Measurements from ENCODE around the gene METTL25.

The METTL25 gene

DNA sequence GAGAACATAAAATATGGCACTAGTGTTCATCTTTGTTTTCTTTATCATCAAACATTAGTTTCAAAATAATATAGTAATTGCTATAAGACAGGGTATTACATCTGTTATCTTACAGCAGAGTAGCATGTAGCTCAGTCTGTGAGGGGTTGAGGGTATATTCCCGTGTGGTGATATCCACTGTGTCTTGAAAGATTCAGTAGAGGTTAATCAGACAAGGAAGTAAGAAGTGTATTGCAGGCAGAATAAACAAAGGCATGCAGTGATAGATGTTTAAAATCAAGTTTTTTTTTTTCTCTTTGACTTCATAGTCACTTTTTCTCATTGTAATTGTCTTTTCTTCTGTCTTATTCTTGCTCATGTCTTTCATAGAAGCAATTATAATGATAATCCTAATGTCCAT, 48.3 kb downstream of the METTL25 start:
- no peak for DNase-seq

- no peak for DNase-seq
Measured at GRCh38 chr12:82407481-82407880, 49.2 kb downstream of the METTL25 start.

DNA sequence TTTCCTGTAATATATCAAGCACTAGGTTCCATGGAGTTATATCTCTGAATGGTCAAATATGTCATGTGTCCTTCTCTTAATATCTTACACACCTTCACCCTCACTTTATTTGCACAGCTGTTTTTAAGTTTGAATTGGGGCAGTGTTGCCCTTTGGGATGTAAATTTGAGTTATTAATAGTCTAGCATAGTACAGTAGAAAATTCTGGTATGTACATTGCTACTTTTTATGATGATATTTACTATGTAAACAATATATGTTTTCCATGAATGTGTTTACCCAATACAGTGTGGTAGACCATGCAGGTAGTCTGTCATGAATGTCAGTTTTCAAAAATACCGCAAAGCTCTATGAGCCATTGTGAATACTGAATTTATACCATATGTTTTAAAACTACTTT, 50.5 kb downstream of the METTL25 start:
- no peak for DNase-seq

GRCh38 chr12:82411546-82412230, 53.4 kb downstream of the METTL25 start:
- DNase-seq: no peak

- DNase-seq: no peak
Measured at GRCh38 chr12:82412246-82412645, 53.9 kb downstream of the METTL25 start.

DNA sequence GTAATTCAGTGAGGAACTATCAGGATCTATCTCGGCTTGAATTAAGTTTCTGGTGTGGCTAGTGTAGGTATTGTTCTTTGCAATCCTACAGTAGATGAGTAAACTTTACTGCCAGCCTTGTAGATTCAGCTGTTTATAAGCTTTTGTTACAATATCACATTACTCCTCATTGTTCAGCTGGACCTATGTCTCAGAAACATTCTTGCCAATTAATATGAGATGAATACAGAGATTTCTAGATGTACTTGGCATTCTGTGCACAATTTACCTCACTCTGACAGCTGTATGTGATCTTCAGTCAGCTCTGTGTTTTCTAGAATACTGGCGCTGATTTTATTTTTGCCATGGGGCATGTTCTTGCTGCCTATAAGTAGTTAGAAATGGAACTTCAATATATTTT, 55.7 kb downstream of the METTL25 start:
- no peak for DNase-seq

DNA sequence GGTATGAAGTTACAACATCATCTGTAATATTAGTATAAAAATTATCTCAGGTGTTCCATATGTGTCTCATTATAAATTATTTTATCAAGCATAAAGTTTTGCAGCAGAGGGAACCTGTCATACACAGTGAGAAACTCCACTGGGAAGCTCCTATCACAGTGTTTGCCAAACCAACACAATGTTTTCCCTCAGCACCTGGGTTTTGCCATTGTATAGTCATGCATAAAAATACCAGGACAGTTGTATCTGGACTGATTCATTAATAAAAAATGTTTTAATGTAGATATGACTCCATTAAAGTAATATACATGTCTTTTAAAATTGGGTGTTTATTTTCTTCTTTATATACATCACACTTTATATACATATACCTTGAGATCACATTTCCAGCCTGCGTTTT, 56.6 kb downstream of the METTL25 start:
- DNase-seq: no peak

DNA sequence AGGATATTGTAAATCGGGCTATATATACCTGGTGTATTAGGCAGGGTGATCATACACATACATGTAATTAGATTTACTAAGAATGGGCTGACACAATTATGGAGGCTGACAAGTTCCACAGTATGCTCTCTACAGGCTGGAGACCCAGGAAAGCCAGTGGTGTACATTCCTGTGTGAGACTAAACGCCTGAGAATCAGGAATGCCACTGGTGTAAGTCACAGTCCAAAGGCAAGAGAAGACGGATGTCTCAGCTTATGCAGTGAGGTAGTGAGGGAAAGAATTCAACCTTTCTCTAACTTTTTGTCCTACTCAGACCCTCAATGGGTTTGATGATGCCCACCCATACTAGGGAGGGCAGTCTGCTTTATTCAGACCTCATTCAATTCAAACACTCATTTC, 57.1 kb downstream of the METTL25 start:
- no peak for DNase-seq

- DNase-seq: no peak
Measured at GRCh38 chr12:82425241-82425640, 66.9 kb downstream of the METTL25 start.

- no peak for DNase-seq
Measured at GRCh38 chr12:82426081-82426480, 67.8 kb downstream of the METTL25 start.

GRCh38 chr12:82426586-82426985, 68.3 kb downstream of the METTL25 start:
- no peak for DNase-seq

DNA sequence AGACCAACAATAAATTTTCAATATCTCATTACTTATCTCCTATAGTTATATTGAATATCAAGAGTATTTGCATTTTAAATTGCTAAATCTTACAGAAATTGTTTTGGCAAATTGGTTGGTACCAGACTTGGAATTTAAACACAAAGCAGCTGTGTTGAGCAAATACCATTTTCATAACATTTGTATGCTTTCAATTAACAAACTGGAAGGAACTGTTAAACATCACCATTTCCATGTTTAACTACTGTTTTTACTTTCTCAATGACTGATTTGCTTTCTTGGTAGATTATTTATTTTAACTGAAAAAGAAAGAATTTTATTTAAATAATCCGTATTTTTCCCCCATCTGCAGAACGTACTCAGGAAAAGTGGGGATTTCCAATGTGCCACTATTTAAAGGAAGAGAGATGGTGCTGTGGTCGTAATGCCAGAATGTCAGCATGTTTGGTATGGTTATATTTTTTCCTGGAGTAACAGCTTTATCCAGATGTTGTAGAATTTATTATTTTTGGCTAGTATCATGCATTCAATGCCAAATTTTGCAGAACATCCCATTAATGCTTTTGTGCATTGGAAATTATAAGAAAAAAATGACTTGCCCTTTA, 72.3 kb downstream of the METTL25 start:
- DNase-seq: no peak

GRCh38 chr12:82434392-82434911, 76.1 kb downstream of the METTL25 start:
- DNase-seq: no peak

- no peak for DNase-seq
Measured at GRCh38 chr12:82436354-82436753, 78.0 kb downstream of the METTL25 start.

DNA sequence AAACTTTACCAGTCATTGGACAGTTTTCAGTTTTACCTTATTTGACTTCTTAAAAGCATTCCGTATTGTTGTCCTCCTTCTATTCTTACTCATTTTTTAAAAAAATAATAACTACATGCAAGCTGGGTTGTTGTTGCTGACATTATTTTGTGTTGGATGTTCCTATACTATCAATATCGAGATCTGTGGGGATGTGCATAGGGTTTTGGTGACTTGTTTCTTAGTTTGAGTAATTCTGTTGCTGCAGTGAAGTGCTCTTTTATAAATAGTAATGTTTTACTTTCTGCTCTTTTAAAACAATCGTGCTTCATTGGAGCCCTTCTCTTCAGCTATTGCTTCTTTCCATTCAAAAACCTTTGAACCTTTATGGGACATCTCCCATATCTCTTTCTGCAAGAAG, 79.4 kb downstream of the METTL25 start:
- DNase-seq: no peak

GRCh38 chr12:82438356-82438755, 80.0 kb downstream of the METTL25 start:
- no peak for DNase-seq

GRCh38 chr12:82440885-82441284, 82.6 kb downstream of the METTL25 start:
- DNase-seq: no peak

GRCh38 chr12:82448911-82449578, 90.7 kb downstream of the METTL25 start:
- DNase-seq: no peak

DNA sequence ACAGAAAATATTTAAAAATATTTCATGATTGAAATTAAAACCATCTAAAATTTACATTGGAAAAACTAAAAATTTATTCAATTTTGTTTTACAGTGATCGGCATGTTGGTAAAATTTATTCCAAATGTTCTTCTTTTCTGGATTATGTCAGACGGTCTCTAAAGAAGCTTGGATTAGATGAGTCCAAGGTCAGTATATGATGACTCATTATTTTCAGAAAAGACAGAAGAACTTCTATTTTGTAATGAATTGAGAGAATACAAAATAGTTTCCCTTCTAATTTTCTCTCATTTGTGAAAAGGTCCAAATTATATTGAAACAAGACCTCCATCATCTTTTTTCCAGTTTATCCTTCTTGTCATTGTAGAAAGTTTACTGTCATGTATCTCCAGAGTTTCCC, 98.3 kb downstream of the METTL25 start:
- no peak for DNase-seq

GRCh38 chr12:82458101-82458500, 99.8 kb downstream of the METTL25 start:
- no peak for DNase-seq

GRCh38 chr12:82461393-82461792, 103.1 kb downstream of the METTL25 start:
- no peak for DNase-seq

DNA sequence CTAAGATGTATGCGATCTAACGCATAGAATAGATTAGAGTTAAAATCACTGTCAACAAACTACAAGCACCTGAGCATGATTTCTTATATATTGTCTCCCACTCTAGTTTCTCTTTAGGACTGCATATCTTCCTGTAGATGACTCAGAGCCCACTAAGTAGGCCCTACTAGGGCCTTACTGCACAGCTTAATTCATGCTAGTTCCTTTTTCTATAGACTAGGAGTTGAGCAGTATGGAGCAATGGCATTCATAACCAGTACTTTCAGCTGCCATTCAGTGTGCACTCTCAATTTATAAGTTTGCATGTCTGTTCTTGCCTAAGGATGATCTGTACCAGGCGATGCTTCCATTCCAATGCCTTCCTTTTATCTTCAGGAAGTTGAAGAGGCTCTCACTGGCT, 103.5 kb downstream of the METTL25 start:
- no peak for DNase-seq

DNA sequence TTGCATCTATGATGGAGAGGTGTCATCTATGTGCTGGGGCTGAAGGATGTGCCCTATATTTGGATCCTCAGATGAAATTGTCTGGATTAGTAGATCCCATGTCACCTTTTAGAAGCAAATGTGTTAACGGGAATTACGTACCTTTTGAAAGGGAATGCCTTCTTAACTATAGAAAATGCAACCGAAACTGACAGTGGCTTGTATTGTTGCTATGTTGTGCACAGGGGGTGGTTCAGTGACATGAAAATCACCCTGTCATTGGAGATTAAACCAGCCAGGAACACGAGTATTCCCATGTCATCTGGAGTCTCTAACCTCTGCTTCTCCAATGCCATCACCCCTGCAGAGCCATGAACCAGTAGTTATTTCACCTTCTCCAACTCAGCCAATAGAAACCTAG, 110.2 kb downstream of the METTL25 start:
- DNase-seq: no peak

- no peak for DNase-seq
Measured at GRCh38 chr12:82470906-82471512, 112.7 kb downstream of the METTL25 start.
